HG02571 (cell line): ENCODE data around the gene PLD3.
"Not testable (repeated sequence)": the region's sequence is repeated elsewhere in the genome, so short reads cannot be mapped to it uniquely, and the experiment has no call there.

ENCODE experiments used
- ATAC-seq: cut with Tn5 transposase; IDR thresholded peaks from one replicate; pipeline ENCODE4 v1.9.1; 2021; ENCODE audit warnings: mild to moderate bottlenecking, moderate library complexity; ENCODE audit not compliant: unreplicated experiment

PLD3 gene

GRCh38 chr19:40332669-40333068 is 15.8 kb upstream of the PLD3 start:
- no peak for ATAC-seq

GRCh38 chr19:40333083-40333482 is 15.4 kb upstream of the PLD3 start:
- not testable (repeated sequence) for ATAC-seq

GRCh38 chr19:40335101-40335500 is 13.4 kb upstream of the PLD3 start:
- ATAC-seq: no peak

GRCh38 chr19:40335855-40336600 is 12.5 kb upstream of the PLD3 start:
- no peak for ATAC-seq

DNA sequence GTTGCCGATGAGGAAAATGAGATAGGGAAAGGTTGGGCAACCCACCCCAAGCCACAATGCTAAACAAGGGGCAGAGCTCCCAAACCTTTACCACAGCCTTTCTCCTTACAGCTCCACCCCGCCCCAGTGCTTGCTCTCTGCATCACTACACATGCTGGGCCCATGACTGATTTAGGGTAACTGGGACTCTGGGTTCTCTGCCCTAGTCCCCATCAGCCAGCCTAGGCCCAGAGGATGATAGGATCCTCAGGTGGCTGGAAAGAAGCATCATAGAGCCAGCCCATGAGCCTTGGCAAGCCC is 11.9 kb upstream of the PLD3 start:
- ATAC-seq: no peak

GRCh38 chr19:40337107-40337506 is 11.4 kb upstream of the PLD3 start:
- ATAC-seq: no peak

- ATAC-seq: no peak
Measured at GRCh38 chr19:40337594-40337993, 10.9 kb upstream of the PLD3 start.

- no peak for ATAC-seq
Measured at GRCh38 chr19:40339018-40339728, 9.3 kb upstream of the PLD3 start.

DNA sequence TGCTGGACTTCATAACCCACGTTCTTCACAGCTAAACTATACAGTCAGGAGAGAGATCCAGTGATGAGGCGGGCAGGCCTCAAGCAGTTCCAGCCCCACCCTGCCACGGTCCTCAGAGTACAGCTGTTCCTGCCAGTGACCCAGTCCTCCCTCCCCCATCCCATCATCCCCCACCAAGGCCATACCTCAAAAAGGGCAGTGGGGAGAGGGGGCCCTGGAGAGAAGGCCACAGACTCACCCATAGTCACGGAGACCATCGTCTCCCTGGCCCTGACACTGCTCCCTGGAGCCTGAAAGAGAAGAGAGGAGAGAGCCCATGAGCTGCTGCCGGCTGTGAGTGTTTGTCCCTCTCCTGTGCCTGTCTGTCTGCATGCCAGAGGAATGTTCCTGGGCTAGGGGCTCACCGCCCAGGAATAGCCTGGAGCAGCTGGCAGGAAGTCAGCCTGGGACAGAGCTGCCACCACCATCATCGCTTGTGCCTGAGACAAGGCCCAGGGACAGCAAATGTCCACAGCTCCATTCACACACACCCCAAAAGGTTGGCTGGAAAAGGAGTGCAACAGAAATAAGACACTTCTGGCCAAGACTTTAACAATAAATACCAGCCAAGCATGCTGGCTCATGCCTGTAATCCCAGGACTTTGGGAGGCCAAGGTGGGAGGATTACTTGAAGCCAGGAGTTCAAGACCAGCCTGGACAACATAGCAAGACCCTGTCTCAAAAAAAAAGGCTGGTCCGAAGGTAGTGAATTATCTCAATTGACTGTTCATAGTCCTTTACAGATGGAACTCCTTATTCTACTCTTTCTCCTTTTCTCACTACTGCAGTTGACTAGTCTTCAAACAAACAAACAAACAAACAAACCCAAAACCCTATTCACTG is 6.7 kb upstream of the PLD3 start:
- no peak for ATAC-seq

GRCh38 chr19:40342644-40343311 is 5.7 kb upstream of the PLD3 start:
- ATAC-seq: no peak

GRCh38 chr19:40344422-40344821 is 4.1 kb upstream of the PLD3 start:
- ATAC-seq: no peak

DNA sequence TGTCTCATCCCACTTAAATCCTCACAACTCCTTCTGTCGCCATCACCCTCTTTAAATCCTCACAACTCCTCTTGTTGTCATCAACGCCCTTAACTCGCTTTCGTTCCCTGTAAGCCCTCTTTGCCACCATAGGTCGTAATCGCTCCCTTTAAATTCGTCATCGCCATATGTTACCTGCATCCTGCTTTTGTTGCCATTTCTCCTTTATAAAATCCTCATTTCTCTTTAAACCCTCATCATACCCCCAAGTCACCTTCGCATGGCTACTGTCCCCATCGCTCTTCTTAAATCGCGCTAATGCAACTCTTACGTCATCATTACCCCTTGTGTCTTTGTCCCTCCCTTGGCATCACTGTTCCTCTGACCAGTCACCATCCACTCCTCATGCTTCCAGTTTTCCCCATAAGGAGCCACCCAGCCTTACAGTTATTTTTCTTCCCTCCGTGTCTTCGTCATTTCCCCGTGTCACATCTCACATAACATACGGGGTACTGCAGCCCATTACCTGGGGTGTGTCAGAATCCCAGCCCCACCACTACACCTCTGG is 539 bp downstream of the PLD3 start:
- no peak for ATAC-seq

- ATAC-seq: no peak
Measured at GRCh38 chr19:40355975-40356680, 7.6 kb downstream of the PLD3 start.

GRCh38 chr19:40356681-40357595 is 8.4 kb downstream of the PLD3 start:
- ATAC-seq: no peak

DNA sequence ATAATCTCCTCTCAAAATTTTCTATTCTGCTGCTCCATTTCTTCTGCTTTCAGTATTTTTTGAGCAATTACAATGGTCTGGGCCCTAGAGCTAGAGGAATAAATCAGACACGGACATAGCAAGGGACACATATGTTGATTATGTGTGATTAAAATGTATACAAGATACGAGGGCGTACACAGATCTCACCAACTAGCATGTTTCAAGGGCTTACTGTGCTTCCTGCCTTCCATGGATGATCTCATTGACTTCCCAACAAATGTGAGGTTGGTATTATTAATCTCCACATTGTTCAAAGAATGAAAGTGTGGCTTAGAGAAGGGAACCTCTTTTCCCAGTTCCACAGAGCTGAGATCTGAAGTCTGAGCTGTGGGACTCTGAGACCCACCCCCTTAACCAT is 9.1 kb downstream of the PLD3 start:
- no peak for ATAC-seq

DNA sequence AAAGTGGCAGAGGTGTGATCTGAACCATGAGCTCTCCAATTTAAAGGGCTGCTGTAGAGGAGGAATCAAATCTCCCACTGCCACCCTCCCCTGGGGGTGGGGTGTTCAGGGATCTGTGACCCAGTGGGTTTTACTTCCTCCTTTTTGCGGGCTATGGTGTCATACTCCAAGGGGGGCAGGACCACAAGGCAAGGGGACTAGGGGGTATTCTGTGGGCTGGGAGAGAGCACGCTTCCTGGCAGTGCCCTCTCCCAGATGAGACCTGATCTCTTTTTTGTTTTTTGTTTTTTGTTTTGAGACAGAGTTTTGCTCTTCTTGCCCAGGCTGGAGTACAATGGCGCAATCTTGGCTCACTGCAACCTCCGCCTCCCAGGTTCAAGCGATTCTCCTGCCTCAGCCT is 10.3 kb downstream of the PLD3 start:
- ATAC-seq: no peak

GRCh38 chr19:40360020-40360707 is 11.7 kb downstream of the PLD3 start:
- ATAC-seq: no peak

DNA sequence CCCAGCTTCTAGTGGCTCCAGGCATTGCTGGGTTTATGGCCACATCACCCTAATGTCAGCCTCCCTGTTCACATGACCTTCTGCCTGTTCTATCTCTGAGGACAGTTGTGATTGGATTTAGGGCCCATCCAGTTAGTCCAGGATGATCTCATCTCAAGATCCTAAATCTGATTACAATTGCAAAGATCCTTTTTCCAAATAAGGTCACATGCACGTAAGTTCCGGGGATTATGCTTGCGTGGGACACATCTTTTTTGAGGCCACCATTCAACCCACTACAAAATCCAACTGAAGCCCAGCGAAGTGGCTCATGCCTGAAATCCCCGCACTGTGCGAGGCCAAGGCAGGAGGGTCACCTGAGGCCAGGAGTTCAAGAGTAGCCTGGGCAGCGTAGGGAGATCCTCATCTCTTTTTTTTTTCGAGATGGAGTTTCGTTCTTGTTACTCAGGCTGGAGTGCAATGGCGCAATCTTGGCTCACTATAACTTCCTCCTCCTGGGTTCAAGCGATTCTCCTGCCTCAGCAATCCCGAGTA is 12.3 kb downstream of the PLD3 start:
- ATAC-seq: no peak
